Activated CD8-positive, alpha-beta memory T cell treated with anti-CD3 and anti-CD28 coated beads, Interleukin-2, amount 50 U/mL, for 1 hour (primary cell): Measurements from ENCODE around the gene CDC42BPA.
"Not testable (repeated sequence)": the region's sequence is repeated elsewhere in the genome, so short reads cannot be mapped to it uniquely, and the experiment has no call there.

Source experiments
- DNase-seq: peaks from one replicate; pipeline ENCODE4 v3.0.0-alpha.2; 2020; ENCODE audit errors: extremely low read depth

CDC42BPA gene

GRCh38 chr1:227308367-227309336 lies 9.6 kb downstream of the CDC42BPA start:
- no peak for DNase-seq

GRCh38 chr1:227306689-227307088 lies 11.6 kb downstream of the CDC42BPA start:
- no peak for DNase-seq

GRCh38 chr1:227305894-227306626 lies 12.2 kb downstream of the CDC42BPA start:
- no peak for DNase-seq

- DNase-seq = no peak
Observed at GRCh38 chr1:227304665-227305064, 13.6 kb downstream of the CDC42BPA start.

GRCh38 chr1:227303662-227304061 lies 14.6 kb downstream of the CDC42BPA start:
- no peak for DNase-seq

- no peak for DNase-seq
Observed at GRCh38 chr1:227300682-227301081, 17.6 kb downstream of the CDC42BPA start.

GRCh38 chr1:227299688-227300087 lies 18.6 kb downstream of the CDC42BPA start:
- DNase-seq = no peak

GRCh38 chr1:227299241-227299627 lies 19.1 kb downstream of the CDC42BPA start:
- no peak for DNase-seq

GRCh38 chr1:227298512-227299240 lies 19.6 kb downstream of the CDC42BPA start:
- no peak for DNase-seq

- no peak for DNase-seq
Observed at GRCh38 chr1:227297073-227297793, 21.1 kb downstream of the CDC42BPA start.

- no peak for DNase-seq
Observed at GRCh38 chr1:227295609-227296008, 22.7 kb downstream of the CDC42BPA start.

- DNase-seq = no peak
Observed at GRCh38 chr1:227285745-227286144, 32.5 kb downstream of the CDC42BPA start.

GRCh38 chr1:227281371-227281770 lies 36.9 kb downstream of the CDC42BPA start:
- no peak for DNase-seq

GRCh38 chr1:227280836-227281235 lies 37.5 kb downstream of the CDC42BPA start:
- DNase-seq = no peak

- not testable (repeated sequence) for DNase-seq
Observed at GRCh38 chr1:227276156-227276693, 42.1 kb downstream of the CDC42BPA start.

GRCh38 chr1:227273557-227273956 lies 44.7 kb downstream of the CDC42BPA start:
- no peak for DNase-seq

- no peak for DNase-seq
Observed at GRCh38 chr1:227272428-227272827, 45.9 kb downstream of the CDC42BPA start.

- no peak for DNase-seq
Observed at GRCh38 chr1:227270554-227270953, 47.7 kb downstream of the CDC42BPA start.

GRCh38 chr1:227268943-227269342 lies 49.3 kb downstream of the CDC42BPA start:
- no peak for DNase-seq

GRCh38 chr1:227265891-227266290 lies 52.4 kb downstream of the CDC42BPA start:
- DNase-seq = no peak

GRCh38 chr1:227263869-227264268 lies 54.4 kb downstream of the CDC42BPA start:
- no peak for DNase-seq
